ENCODE data around the gene DCAF8.

Gene DCAF8

DNA sequence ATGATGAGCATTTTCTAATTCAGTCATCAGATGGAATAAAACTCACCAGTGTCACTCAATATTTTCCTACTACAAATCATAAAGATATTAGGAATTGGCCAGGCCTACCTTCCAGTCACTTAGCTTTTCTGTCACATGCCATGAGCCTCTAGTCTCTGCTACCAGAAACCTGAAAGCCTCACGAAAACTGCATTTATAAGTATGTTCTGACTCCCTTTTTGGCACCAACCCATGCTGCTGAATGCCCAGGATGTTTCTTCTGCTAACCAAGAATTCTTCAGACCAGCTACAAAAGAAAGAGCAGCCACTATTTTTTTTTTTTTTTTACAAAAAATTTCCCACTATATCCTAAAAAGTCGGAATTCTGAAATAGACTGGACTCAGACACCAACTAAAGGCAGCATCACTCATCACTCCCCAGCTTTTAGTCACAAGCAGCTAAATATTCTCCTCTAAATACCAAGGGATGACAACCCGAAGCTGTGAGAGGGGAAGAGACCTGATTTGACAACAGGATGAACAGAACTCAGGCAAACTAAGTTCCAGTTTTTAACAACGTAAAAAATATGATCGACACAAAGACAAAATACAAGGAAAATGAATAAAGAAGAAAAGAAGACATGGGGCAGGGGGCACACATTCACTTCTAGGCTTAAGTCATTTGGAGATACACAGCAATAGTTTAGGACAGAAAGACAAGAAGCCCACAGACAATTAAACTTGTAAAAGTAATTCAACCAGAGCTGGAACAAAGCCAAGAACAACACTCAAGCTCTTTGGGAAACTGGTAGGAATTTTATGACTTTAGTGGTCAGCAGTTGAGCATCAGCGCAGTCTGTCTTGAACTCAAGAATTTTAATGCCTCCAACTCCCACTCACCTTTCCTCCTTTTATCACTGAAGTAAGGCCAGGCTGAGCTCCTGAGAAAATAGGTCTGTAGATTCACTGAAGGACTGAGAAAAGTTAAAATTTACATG, 1.7 kb downstream of the DCAF8 start:
- DNase-seq: no peak

- DNase-seq: no peak
Measured at GRCh38 chr1:160258177-160258798, 4.1 kb downstream of the DCAF8 start.

- DNase-seq: no peak
Measured at GRCh38 chr1:160257411-160258015, 4.8 kb downstream of the DCAF8 start.

- no peak for DNase-seq
Measured at GRCh38 chr1:160256396-160257046, 5.8 kb downstream of the DCAF8 start.

GRCh38 chr1:160255781-160256300, 6.5 kb downstream of the DCAF8 start:
- DNase-seq: no peak

- DNase-seq: peak; percentile 14 to 32
Measured at GRCh38 chr1:160251687-160252526, 10.4 kb downstream of the DCAF8 start.

DNA sequence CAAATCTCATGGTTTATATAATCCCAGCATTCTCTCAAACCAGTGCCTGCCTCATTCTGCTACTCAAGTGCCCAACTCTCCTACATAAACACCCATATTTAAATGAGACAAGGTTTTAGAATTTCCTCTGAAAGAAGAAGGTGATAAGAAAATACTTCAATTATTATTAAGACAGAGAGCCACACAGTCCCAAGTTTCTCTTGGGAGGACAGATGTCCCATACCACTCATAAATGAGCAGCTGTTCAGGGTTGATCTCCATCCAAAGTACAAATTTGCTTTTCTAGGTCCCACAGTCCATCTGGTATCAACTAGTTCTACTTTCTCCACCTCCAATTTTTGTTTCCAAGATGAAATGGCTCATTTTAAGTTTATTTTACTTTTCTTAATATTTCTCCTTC, 11.3 kb downstream of the DCAF8 start:
- no peak for DNase-seq

GRCh38 chr1:160247053-160247452, 15.3 kb downstream of the DCAF8 start:
- DNase-seq: no peak

- no peak for DNase-seq
Measured at GRCh38 chr1:160245434-160245833, 16.9 kb downstream of the DCAF8 start.

DNA sequence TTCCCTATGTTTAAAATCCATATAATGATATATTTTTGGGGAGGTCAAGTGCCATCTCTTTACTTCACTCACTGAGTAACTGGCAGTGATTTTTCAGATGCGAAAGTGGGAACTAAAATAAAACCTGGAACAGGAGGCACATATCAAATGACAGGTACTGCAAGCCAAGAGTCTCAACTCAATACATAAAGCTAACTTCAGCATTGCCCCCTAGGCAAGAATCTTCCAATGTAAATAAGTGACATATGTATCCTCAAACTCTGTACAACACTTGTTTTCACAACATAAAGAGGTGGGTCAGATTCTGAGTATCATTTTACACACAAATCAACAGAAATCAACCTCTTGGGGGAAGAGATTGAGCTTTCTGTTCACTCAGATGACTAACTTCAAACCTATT, 18.1 kb downstream of the DCAF8 start:
- no peak for DNase-seq

- DNase-seq: no peak
Measured at GRCh38 chr1:160243767-160244166, 18.6 kb downstream of the DCAF8 start.

GRCh38 chr1:160239582-160240299, 22.6 kb downstream of the DCAF8 start:
- DNase-seq: no peak

DNA sequence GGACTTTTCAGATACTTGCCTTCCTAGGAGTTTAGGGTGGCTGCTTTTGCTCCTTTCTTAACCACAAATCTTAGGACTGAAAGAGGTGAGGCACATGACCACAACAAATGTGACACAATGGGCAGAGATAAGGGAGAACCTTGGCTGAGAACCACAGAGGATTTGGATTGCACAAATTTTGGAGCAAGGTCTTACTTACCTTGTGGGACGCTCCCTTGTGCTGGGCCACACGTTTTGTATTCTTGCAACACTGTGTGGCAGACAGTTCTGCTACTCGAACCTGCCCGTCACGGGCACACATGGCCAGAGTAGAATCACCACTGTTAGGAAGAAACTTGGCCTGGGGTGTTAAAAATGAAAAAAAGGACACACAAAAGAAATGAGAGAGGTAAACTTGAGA, 23.9 kb downstream of the DCAF8 start:
- no peak for DNase-seq

GRCh38 chr1:160237558-160237957, 24.8 kb downstream of the DCAF8 start:
- no peak for DNase-seq

GRCh38 chr1:160236806-160237205, 25.5 kb downstream of the DCAF8 start:
- no peak for DNase-seq

DNA sequence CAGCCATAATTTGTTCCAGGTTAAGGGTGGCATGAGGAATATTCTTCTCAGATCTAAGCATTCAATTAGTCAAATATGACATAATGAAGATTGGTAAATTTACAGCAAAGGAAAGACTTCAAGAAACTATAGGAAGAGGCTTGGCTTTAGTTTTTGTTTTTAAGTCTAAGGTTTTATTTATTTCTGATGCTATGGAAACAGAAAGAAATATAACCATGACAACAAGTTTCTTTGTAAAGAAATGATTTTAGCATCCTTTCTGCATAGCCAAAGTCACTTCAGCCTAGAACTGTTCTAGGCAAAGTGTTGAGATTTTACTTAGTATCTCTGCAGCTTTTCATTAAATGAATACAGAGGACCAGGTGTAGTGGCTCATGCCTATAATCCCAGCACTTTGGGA, 29.4 kb downstream of the DCAF8 start:
- no peak for DNase-seq

GRCh38 chr1:160228431-160228830, 33.9 kb downstream of the DCAF8 start:
- DNase-seq: no peak

GRCh38 chr1:160227561-160227960, 34.8 kb downstream of the DCAF8 start:
- no peak for DNase-seq

DNA sequence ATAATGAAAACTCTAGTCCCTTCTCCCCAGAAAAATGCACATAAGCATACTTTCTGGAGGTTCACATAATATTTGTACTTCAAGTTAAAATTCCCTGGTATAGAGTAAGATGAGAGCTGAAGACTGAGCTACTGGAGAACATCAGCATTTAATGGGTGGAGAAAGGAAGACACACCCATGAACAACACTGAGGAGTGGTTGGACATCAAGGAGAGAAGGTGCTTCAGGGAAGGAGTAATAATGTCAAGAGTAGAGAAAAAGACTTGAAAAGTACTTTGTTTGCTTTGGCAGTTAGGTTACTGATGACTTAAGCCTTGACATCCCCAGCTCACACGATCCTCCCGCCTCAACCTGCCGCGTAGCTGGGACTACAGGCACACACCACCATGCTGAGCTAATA, 35.3 kb downstream of the DCAF8 start:
- DNase-seq: no peak

DNA sequence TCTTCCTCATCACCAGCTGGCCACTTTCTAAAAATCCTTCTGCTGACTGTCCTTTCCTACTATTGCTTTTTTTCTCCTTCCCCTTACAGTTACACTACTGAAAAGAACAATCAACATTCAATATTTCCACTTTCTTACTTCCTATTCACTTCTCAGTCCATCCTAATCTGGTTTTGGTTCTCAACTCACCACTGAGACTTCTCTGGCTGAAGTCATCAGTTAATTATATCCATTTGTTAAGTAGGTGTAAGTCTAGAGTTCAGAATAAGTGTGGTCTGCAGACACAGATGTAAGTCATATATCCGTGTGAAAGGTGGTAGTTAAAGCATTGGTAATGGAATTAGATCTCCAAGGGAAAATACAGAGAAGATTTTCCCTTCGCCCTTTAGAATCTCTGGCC, 35.7 kb downstream of the DCAF8 start:
- no peak for DNase-seq

DNA sequence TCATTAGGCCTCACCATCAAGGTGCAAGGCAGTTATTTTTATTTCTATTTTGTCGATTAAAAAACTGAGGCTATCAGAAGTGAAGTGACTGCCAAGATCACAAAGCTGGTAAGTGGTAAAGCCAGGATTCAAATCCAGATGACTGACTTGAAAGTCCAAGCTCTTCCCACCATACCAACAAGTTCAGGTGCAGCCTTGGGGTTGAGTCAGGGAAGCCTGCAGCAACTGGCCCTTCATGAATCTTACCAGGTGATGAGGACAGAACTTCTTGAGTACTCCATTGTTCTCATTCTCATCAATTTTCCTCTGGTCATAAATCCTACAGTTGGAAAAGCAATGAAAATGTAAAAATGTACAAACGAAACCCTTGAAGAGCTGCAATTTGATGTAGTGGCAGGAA, 37.0 kb downstream of the DCAF8 start:
- DNase-seq: no peak

All from SW 1271 (cell line).